Measurements from ENCODE around the gene CROCC2. TPM values are rescaled to one million over a fixed set of nuclear protein-coding genes. Genes with fewer than 3 reads are reported as not detected.

The CROCC2 gene
- total and polyA plus RNA-seq, 2 donors from 2014 or later: 0.13 TPM; not detected in 1

DNA sequence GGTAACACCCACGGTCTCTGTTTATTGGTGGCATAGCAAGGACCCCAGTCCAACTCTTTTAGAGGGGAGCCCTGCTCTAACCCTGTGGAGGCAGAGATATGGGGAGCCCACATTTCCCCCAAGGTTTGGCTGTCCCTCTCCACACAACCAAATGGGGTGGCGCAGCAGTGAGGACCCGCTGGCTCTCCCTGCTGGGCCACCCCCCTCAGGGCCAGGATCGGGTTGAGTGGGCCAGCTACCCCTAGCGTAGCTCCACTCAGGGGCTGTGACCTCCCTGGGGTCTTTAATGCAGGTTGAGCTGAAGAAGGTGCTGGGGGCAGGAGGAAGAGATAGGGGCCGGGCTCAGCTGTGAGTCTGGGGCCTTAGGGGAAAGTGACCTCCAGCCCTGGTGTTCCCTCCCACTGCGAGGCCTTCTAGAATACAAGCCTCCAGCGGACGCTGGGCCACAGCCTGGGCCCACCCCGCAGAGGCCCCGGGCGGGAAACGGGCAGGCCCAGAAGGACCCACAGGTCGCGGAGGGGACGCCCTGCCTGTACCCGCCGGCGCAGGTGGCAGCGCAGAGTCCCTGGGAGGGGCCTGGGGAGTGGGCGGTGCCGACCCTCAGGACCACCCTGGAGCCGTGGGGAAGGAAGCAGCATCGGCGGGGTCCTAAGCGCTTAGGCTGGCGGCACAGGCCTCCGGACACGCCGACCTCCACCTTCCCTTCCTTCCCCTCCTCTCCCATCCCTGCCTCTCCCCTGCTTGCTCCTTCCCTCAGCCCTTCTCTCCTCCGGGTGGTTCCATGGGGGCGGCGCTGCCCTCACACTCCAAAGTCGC, 9.6 kb downstream of the CROCC2 start:
- no peaks in the 10 kb centered on the region for H3K27me3 ChIP-seq (ENCODE audit: control insufficient read depth, insufficient read depth, low read length)
- TF ChIP-seq, protein P1, sequence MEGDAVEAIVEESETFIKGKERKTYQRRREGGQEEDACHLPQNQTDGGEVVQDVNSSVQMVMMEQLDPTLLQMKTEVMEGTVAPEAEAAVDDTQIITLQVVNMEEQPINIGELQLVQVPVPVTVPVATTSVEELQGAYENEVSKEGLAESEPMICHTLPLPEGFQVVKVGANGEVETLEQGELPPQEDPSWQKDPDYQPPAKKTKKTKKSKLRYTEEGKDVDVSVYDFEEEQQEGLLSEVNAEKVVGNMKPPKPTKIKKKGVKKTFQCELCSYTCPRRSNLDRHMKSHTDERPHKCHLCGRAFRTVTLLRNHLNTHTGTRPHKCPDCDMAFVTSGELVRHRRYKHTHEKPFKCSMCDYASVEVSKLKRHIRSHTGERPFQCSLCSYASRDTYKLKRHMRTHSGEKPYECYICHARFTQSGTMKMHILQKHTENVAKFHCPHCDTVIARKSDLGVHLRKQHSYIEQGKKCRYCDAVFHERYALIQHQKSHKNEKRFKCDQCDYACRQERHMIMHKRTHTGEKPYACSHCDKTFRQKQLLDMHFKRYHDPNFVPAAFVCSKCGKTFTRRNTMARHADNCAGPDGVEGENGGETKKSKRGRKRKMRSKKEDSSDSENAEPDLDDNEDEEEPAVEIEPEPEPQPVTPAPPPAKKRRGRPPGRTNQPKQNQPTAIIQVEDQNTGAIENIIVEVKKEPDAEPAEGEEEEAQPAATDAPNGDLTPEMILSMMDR (IDR thresholded peaks at IDR 0.05; ENCODE audit: borderline replicate concordance, extremely low read depth, insufficient read depth): no peak
- no peak for FAIRE-seq
- H3K4me3 ChIP-seq (ENCODE audit: low read length in 3 of 3): no peak overlapping the region
- intact Hi-C loops (cut with DNase I): no loop called here
- no peaks in the 10 kb centered on the region for H3K9me3 ChIP-seq (ENCODE audit: control insufficient read depth in 2 of 3, insufficient read depth in 1 of 3, low read length in 3 of 3)
- H3K27ac ChIP-seq (ENCODE audit: low read depth in 2 of 2, low read length in 2 of 2): no peak overlapping the region
- H3K4me1 ChIP-seq (ENCODE audit: control insufficient read depth in 2 of 3, insufficient read depth in 2 of 3, low read depth in 1 of 3, low read length in 3 of 3): peaks cover 0 to 9% (median 7%) of the 10 kb centered on the region in 3 donors
- H3K36me3 ChIP-seq (ENCODE audit: control insufficient read depth in 2 of 3, insufficient read depth in 3 of 3, low read length in 3 of 3): no peaks in the 10 kb centered on the region
- no peak overlapping the region for H3K9ac ChIP-seq (ENCODE audit: low read length in 3 of 3)
- DNase-seq: peak; percentile 46 to 81 (median 62)

DNA sequence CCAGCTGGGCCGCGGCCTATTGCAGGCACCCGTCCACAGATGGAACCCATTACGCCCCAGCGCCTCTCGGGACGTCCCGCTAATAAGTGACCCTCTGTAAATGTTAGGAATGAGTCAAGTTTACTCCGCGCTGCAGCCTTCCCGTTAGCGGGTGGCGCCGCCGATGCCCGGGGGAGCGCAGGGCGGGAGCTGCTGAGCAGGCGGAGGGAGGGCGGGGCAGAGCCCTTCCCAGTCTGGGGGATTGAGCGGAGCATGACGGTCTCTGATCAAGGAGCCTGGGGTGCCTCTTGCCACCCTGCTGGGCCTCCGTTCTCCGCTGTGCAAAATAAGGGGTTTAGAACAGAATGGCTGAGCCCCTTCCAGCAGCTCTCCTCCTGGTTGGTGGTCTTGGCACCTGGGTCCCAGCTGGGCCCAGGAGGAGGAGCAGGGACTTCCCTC, 10.5 kb downstream of the CROCC2 start:
- TF ChIP-seq, protein P1 (IDR thresholded peaks at IDR 0.05; ENCODE audit: borderline replicate concordance, extremely low read depth, insufficient read depth): no peak
- intact Hi-C loops (cut with DNase I): no loop called here

DNA sequence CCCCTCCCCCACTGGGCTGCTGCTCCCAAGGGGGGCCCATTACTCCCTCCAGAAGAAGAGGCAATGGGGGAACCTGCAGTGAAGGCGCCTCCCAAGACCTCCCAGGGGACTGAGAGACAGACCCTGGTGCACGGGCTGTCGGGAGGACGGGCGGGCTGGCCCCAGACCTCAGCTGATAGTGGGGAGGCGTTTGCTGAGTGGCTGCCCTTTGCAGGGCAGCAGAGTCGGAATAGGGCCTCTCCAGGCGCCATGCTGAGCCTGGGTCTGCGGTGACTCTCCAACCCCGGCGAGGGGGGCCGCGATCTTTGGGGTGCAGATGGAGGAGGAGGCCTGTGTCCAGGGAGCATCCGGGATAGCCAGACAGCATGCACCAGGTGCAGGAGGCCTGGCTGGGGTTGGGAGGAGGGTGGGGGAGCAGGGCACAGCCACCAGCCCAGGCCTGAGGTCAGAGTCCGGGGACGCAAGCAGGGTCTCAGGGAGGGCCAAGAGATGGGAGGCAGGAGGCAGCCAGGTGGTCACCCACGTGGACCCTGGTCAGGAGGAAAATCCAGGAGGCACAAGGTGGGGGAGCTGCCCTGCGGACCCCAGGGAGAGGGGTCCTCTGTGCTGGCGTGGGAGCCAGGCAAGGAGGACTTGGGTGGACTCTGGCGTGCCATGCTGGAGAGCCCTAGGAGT, 11.0 kb downstream of the CROCC2 start:
- TF ChIP-seq, protein P1 (IDR thresholded peaks at IDR 0.05; ENCODE audit: borderline replicate concordance, extremely low read depth, insufficient read depth): no peak
- peaks cover 0 to 9% (median 7%) of the 10 kb centered on the region in 3 donors for H3K4me1 ChIP-seq (ENCODE audit: control insufficient read depth in 2 of 3, insufficient read depth in 2 of 3, low read depth in 1 of 3, low read length in 3 of 3)
- DNase-seq: peak in 2 of 5 donors; percentile 54 to 73
- H3K27ac ChIP-seq (ENCODE audit: low read depth in 2 of 2, low read length in 2 of 2): no peak overlapping the region
- H3K4me3 ChIP-seq (ENCODE audit: low read length in 3 of 3): no peak overlapping the region
- no peaks in the 10 kb centered on the region for H3K27me3 ChIP-seq (ENCODE audit: control insufficient read depth, insufficient read depth, low read length)
- FAIRE-seq: no peak
- H3K9me3 ChIP-seq (ENCODE audit: control insufficient read depth in 2 of 3, insufficient read depth in 1 of 3, low read length in 3 of 3): no peaks in the 10 kb centered on the region
- no peaks in the 10 kb centered on the region for H3K36me3 ChIP-seq (ENCODE audit: control insufficient read depth in 2 of 3, insufficient read depth in 3 of 3, low read length in 3 of 3)
- no peak overlapping the region for H3K9ac ChIP-seq (ENCODE audit: low read length in 3 of 3)
- intact Hi-C loops (cut with DNase I): no loop called here

More for the DNA sequence above, 10.5 kb downstream of the CROCC2 start:
- FAIRE-seq (no peak), DNase-seq (peak; percentile 76 to 97 (median 83))
- H3K4me1 ChIP-seq (ENCODE audit: control insufficient read depth in 2 of 3, insufficient read depth in 2 of 3, low read depth in 1 of 3, low read length in 3 of 3): peaks cover 0 to 9% (median 7%) of the 10 kb centered on the region in 3 donors
- no peak overlapping the region for H3K27ac ChIP-seq (ENCODE audit: low read depth in 2 of 2, low read length in 2 of 2)
- H3K9ac ChIP-seq (ENCODE audit: low read length in 3 of 3): no peak overlapping the region
- no peak overlapping the region for H3K4me3 ChIP-seq (ENCODE audit: low read length in 3 of 3)
- H3K9me3 ChIP-seq (ENCODE audit: control insufficient read depth in 2 of 3, insufficient read depth in 1 of 3, low read length in 3 of 3): no peaks in the 10 kb centered on the region
- no peaks in the 10 kb centered on the region for H3K36me3 ChIP-seq (ENCODE audit: control insufficient read depth in 2 of 3, insufficient read depth in 3 of 3, low read length in 3 of 3)
- no peaks in the 10 kb centered on the region for H3K27me3 ChIP-seq (ENCODE audit: control insufficient read depth, insufficient read depth, low read length)
